ENCODE results near the gene LEFTY1.

- TF ChIP-seq, protein P1, sequence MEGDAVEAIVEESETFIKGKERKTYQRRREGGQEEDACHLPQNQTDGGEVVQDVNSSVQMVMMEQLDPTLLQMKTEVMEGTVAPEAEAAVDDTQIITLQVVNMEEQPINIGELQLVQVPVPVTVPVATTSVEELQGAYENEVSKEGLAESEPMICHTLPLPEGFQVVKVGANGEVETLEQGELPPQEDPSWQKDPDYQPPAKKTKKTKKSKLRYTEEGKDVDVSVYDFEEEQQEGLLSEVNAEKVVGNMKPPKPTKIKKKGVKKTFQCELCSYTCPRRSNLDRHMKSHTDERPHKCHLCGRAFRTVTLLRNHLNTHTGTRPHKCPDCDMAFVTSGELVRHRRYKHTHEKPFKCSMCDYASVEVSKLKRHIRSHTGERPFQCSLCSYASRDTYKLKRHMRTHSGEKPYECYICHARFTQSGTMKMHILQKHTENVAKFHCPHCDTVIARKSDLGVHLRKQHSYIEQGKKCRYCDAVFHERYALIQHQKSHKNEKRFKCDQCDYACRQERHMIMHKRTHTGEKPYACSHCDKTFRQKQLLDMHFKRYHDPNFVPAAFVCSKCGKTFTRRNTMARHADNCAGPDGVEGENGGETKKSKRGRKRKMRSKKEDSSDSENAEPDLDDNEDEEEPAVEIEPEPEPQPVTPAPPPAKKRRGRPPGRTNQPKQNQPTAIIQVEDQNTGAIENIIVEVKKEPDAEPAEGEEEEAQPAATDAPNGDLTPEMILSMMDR (IDR thresholded peaks at IDR 0.05) = no peak
- TF ChIP-seq EP300 (IDR thresholded peaks at IDR 0.05) (no peak), POLR2AphosphoS5 (IDR thresholded peaks at IDR 0.05) (no peak)
Observed at GRCh38 chr1:225883616-225884265, 5.2 kb downstream of the LEFTY1 start.

All from upper lobe of left lung (tissue), 4 donors.